Pancreas (tissue), 10 donors: ENCODE results near the gene TFF2. TPM values are rescaled to one million over a fixed set of nuclear protein-coding genes. Genes with fewer than 3 reads are reported as not detected.

ENCODE experiments used
- ATAC-seq, 4 donors: fragments of 200-7000 bp; cut with Tn5 transposase; one replicate each; pipeline versions ENCODE4 v1.8.0 to v1.9.1; 2020; ENCODE audit warnings: mild to moderate bottlenecking in 4 of 4, moderate library complexity in 4 of 4
- DNase-seq, 6 donors: peaks; one replicate each; pipeline ENCODE4 v3.0.0-alpha.2; 2020
- FAIRE-seq: peaks from 2 replicates; lab custom pipeline; 2012; peaks lifted over from hg19 to GRCh38; lab: Jason Lieb, UNC
- H3K27ac ChIP-seq, 4 donors: fragments of 200-600 bp; sonication (generic); 1 replicate in 3 of 4; 2 replicates in 1 of 4; pipeline versions ENCODE4 v1.5.0 to v1.8.0; 2020
- H3K27me3 ChIP-seq, 4 donors: fragments of 200-600 bp; one replicate each; pipeline ENCODE4 v1.8.0; 2021
- H3K36me3 ChIP-seq, 3 donors: fragments of 200-600 bp; sonication (generic) in 1 of 3; one replicate each; pipeline versions ENCODE4 v1.5.0 to v1.8.0; 2020 to 2021
- H3K4me1 ChIP-seq, 3 donors: fragments of 200-600 bp; one replicate each; pipeline ENCODE4 v1.8.0; 2021
- H3K4me3 ChIP-seq, 4 donors: fragments of 200-600 bp; sonication (generic) in 2 of 4; one replicate each; pipeline versions ENCODE4 v1.5.0 to v1.8.0; 2020 to 2021
- H3K9me3 ChIP-seq, 4 donors: fragments of 200-600 bp; one replicate each; pipeline ENCODE4 v1.8.0; 2021
- WGBS, 2 donors: extraction: QIAGEN DNeasy Blood & Tissue Kit; methylation state at CpG; one replicate each; pipeline ENCODE4 v1.1.7; 2013; 5-methylcytosine and 5-hydroxymethylcytosine counted together
- intact Hi-C, 3 donors: fragments of 100-400 bp; cut with DNase I; formaldehyde crosslinking; loops; one replicate each; pipeline versions ENCODE4 v1.11.1 to v1.14.2; 2022
- polyA plus RNA-seq, 2 donors: library from polyadenylated mRNA; stranded (reverse); fragments of 200-250 nt; gene quantifications; one replicate each; pipeline ENCODE4 v1.2.3, GENCODE V29; 2013
- total RNA-seq, 6 donors: library from RNA; stranded (reverse); fragmentation: NEBNext Ultra II Directional in 4 of 6; extraction: Animal tissue kit (Norgen Biotek cat#: 25700) in 4 of 6; gene quantifications; one replicate each; pipeline versions ENCODE4 v1.2.1 to v1.2.4, GENCODE V29; 2021 to 2023
- TF ChIP-seq, protein P1 (sequence below), 4 donors: fragments of 200-600 bp; sonication (generic) in 3 of 4; IDR thresholded peaks; one replicate each; pipeline versions ENCODE4 v1.5.0 to v1.8.0; 2021; ENCODE audit warnings: antibody characterized with exemption in 4 of 4
- donor health status: healthy with polysubstance abuse.
- donor health status: DM: no; HTN: no; CAD: no; lungs with moderate emphysema.
- donor health status: DM: no; HTN: no; CAD: no.
- donor health status: control.
- donor health status: control.
- donor health status: Bipolar disorder and iron deficiency.
- donor health status: DM: yes; HTN: yes; CAD: no.
- donor health status: DM: no; HTN: no; CAD: no.
- donor health status: DM: no; HTN: no; CAD: no.
- donor health status: DM: yes; HTN: yes; CAD: no.

Gene TFF2
- total and polyA plus RNA-seq, 8 donors: 0.28 to 19.6 (median 1.7) TPM

DNA sequence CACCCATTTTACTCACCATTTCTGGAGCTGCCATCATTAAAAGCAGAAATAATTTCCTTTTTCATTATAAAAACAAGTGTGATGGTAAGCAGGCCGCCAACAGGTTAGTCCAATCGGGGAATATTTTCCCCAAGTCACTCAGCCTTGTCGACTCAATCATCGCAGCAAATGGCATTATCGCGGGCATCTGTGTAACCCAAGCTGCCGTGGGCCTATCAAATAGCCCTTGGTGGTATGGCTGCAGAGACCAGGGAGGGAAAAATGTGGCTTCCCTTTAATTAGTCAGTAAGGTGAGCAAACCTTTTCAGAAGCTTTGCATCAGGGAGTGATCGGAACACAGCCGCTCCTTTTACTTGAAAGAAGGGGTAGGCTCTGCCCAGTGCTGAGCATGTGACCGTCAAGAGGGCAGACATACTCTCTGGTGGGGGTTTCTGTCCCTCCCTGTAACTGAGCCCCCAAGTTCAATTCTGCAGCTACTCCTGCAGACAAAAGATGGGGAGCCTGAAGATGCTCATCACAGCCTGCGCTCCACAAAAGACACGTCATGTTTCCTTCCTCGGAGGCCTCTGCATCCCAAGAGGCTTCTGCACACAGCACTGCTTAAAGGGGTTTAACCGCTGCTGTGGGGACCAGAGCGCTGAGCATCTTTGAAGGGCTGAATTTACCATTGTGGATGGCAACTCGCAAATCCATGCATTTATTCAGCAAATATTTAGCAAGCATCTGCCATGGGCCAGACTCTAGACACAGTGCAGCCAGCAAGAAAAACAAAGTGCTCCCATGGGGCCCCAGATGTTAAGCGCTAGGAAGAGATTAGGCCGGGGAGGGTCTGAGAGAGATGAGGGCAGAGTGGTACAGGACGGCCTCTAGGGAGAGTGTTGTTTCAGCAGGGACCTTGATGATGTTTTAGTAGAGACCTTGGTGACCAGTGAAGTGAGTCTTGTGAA lies 46.3 kb upstream of the TFF2 start:
- H3K27me3 ChIP-seq: no peaks in the 10 kb centered on the region
- no peaks in the 10 kb centered on the region for H3K9me3 ChIP-seq
- no peak overlapping the region for H3K27ac ChIP-seq
- DNase-seq (no peak), FAIRE-seq (no peak), ATAC-seq (no peak)
- H3K4me1 ChIP-seq: peaks cover 0 to 4% (median 0%) of the 10 kb centered on the region in 3 donors
- no peak overlapping the region for H3K4me3 ChIP-seq
- intact Hi-C loops: no loop called here
- H3K36me3 ChIP-seq: no peaks in the 10 kb centered on the region
- WGBS, 2 donors: 83 to 89% methylated on average over 19 of the region's 19 CpGs
- TF ChIP-seq, protein P1, sequence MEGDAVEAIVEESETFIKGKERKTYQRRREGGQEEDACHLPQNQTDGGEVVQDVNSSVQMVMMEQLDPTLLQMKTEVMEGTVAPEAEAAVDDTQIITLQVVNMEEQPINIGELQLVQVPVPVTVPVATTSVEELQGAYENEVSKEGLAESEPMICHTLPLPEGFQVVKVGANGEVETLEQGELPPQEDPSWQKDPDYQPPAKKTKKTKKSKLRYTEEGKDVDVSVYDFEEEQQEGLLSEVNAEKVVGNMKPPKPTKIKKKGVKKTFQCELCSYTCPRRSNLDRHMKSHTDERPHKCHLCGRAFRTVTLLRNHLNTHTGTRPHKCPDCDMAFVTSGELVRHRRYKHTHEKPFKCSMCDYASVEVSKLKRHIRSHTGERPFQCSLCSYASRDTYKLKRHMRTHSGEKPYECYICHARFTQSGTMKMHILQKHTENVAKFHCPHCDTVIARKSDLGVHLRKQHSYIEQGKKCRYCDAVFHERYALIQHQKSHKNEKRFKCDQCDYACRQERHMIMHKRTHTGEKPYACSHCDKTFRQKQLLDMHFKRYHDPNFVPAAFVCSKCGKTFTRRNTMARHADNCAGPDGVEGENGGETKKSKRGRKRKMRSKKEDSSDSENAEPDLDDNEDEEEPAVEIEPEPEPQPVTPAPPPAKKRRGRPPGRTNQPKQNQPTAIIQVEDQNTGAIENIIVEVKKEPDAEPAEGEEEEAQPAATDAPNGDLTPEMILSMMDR (IDR thresholded peaks at IDR 0.05): no peak

DNA sequence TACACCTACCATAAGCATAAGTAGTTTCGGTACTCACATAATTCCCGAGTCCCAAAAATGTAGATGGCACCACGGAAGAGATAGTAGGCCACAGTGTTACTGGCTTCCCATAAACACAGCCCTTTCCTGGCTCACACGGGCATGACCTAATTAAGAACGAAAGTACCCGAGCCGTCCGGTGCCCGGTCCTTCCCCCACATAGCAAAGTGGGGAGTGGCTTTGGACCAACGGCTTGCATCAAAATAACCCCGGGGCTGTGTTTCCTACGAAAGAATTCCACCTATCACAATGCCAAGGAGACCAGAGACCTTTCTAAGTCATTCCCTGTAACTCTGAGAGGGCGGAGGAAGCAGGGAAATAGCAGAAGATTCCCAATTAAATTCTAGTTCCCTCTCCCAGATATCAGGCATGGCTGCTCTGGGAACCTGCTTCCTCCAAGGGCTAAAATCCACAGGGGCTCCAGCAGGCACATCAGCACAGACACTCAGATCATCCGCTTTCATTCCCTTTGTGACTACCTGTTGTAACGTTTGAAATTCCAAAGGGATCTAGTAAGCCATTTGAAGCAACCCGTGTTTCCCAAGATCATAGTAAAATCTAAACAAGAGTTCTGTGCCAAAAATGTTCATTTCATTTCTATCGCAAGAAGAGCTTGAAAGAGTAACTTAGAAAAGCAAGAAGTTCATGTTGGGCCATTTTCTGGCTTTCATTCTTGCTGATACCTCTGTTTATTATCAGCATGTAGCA lies 45.3 kb upstream of the TFF2 start, which contains the start of gene TMPRSS3:
Gene TMPRSS3, minus strand, starts transcription at position 148 of the 747 bp plus-strand sequence. CDS start 635 bp downstream, outside the sequence.
- Histone ChIP-seq H3K27ac (peak within 1 kb of the TSS in 2 of 4 donors; percentile 22 to 61), H3K27me3 (no peaks in the 10 kb centered on the region), H3K36me3 (no peaks in the 10 kb centered on the region), H3K4me1 (peaks cover 0 to 2% (median 0%) of the 10 kb centered on the region in 3 donors), H3K4me3 (no peak within 1 kb of the TSS), H3K9me3 (no peaks in the 10 kb centered on the region)
- TF ChIP-seq, protein P1 (IDR thresholded peaks at IDR 0.05): no peak
- intact Hi-C loops: no loop called here
- 74 to 79% methylated on average over 17 of the region's 17 CpGs for WGBS, 2 donors
- DNase-seq: peak in 1 of 6 donors; percentile 25
- no peak for FAIRE-seq
- peak; percentile 50 to 87 (median 66) for ATAC-seq

DNA sequence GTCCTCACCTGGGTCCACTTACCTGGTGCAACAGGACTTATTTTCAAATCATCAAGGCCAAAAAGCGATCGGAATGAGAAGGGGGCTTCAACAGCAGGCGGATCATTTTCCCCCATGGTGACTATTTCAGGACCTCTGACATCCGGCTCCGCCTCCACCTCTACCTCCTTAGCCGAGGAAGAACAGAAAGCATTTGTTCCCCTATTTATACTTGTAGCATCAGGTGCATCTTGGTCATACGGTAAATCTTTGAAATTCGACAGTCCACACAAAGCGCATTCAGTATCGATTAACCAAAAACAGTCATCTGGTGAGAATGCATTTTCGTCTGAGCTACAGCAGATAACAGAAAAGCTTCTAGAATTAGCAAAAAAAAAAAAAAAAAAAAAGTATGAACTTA lies 44.5 kb upstream of the TFF2 start:
- Histone ChIP-seq H3K27me3 (no peaks in the 10 kb centered on the region), H3K9me3 (no peaks in the 10 kb centered on the region), H3K4me1 (no peaks in the 10 kb centered on the region), H3K4me3 (no peak overlapping the region), H3K27ac (peak overlapping the region in 1 of 4 donors; percentile 33), H3K36me3 (no peaks in the 10 kb centered on the region)
- DNase-seq (no peak), ATAC-seq (no peak), FAIRE-seq (no peak)
- intact Hi-C loops: no loop called here
- WGBS, 2 donors: 86 to 91% methylated on average over 11 of the region's 11 CpGs
- TF ChIP-seq, protein P1 (IDR thresholded peaks at IDR 0.05): no peak

DNA sequence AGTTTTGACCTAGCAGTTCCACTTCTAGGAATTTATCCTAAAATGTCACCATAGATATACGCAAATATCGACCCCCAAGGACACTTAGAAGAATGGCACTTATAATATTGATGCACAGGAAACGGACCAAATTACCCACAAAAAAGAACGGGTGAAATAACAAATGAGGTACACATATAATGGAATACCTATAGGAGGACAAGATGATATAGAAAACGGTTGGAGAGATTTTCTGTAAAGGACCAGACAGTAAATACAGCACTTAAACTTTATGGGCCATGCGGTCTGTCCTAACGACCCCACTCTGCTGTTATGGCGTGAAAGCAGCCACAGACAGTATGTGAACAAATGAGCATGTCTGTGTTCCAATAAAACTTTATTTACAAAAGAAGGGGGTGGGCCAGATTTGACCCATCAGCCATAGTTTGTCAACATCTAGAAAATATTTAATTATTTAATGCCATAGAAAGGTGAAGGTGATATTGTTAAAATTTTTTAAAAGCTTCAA lies 42.7 kb upstream of the TFF2 start:
- ATAC-seq (no peak), FAIRE-seq (no peak), DNase-seq (no peak)
- Histone ChIP-seq H3K27ac (no peak overlapping the region), H3K27me3 (no peaks in the 10 kb centered on the region), H3K4me3 (no peak overlapping the region), H3K4me1 (no peaks in the 10 kb centered on the region), H3K36me3 (no peaks in the 10 kb centered on the region), H3K9me3 (no peaks in the 10 kb centered on the region)
- WGBS, 2 donors: 58 to 65% methylated on average over 8 of the region's 8 CpGs
- TF ChIP-seq, protein P1 (IDR thresholded peaks at IDR 0.05): no peak
- intact Hi-C loops: no loop called here
